NOMO-1 treated with DMSO at 0.1 percent for 48 hours (cell line): Measurements from ENCODE around the gene CFAP251.

Experiments used
- DNase-seq: peaks from one replicate; lab custom pipeline; 2025; ENCODE audit not compliant: unreplicated experiment; lab: John Stamatoyannopoulos, UW

CFAP251 gene

GRCh38 chr12:121946313-121947025 lies 28.1 kb downstream of the CFAP251 start:
- DNase-seq, result no peak

- DNase-seq, result no peak
Measured at GRCh38 chr12:121947981-121948380, 29.6 kb downstream of the CFAP251 start.

- no peak for DNase-seq
Measured at GRCh38 chr12:121949648-121950397, 31.4 kb downstream of the CFAP251 start.

GRCh38 chr12:121953117-121953692 lies 34.8 kb downstream of the CFAP251 start:
- DNase-seq, result no peak

GRCh38 chr12:121953695-121954094 lies 35.3 kb downstream of the CFAP251 start:
- no peak for DNase-seq

GRCh38 chr12:121955258-121956237 lies 37.2 kb downstream of the CFAP251 start:
- peak; percentile 14 for DNase-seq

GRCh38 chr12:121957861-121958515 lies 39.6 kb downstream of the CFAP251 start:
- DNase-seq, result no peak

- DNase-seq, result no peak
Measured at GRCh38 chr12:121958541-121959240, 40.3 kb downstream of the CFAP251 start.

GRCh38 chr12:121960541-121960940 lies 42.1 kb downstream of the CFAP251 start:
- no peak for DNase-seq

GRCh38 chr12:121961195-121961879 lies 42.9 kb downstream of the CFAP251 start:
- DNase-seq, result no peak

- DNase-seq, result no peak
Measured at GRCh38 chr12:121963341-121964018, 45.1 kb downstream of the CFAP251 start.

- no peak for DNase-seq
Measured at GRCh38 chr12:121964813-121965643, 46.6 kb downstream of the CFAP251 start.

- no peak for DNase-seq
Measured at GRCh38 chr12:121966959-121967358, 48.6 kb downstream of the CFAP251 start.

GRCh38 chr12:121968876-121969275 lies 50.5 kb downstream of the CFAP251 start:
- peak; percentile 69 for DNase-seq

- no peak for DNase-seq
Measured at GRCh38 chr12:121969726-121970125, 51.3 kb downstream of the CFAP251 start.

- DNase-seq, result peak; percentile 5
Measured at GRCh38 chr12:121970581-121971300, 52.3 kb downstream of the CFAP251 start.
